MCF 10A (cell line): Measurements from ENCODE around the gene PLXDC2. TPM values are rescaled to one million over a fixed set of nuclear protein-coding genes. Genes with fewer than 3 reads are reported as not detected.

Source experiments
- BruUV-seq: library from RNA; stranded (reverse); fragments of 400-500 nt; replicated peaks from 2 replicates; lab custom pipeline; 2021; lab: Mats Ljungman, UMichigan
- CTCF ChIA-PET: fragments of 300-600 bp; sonication (Branson Sonifier 250); formaldehyde crosslinking; extraction: SDS; loops from one replicate; lab custom pipeline; 2021; ENCODE audit warnings: antibody characterized with exemption, inconsistent platforms; lab: Yijun Ruan, JAX
- POLR2A ChIA-PET: fragments of 300-600, 350-650 bp; sonication (Branson Sonifier 250); formaldehyde crosslinking; extraction: SDS; loops from one replicate; lab custom pipeline; 2020; ENCODE audit warnings: antibody characterized with exemption, inconsistent platforms; lab: Yijun Ruan, JAX
- DNase-seq: peaks from one replicate; pipeline ENCODE4 v3.0.0-alpha.2; 2018; ENCODE audit not compliant: unreplicated experiment
- H3K27ac Mint-ChIP-seq: one replicate; pipeline ENCODE4 v1.8.0; 2022; ENCODE audit warnings: mild to moderate bottlenecking, low read depth, mixed read lengths; ENCODE audit not compliant: unreplicated experiment
- H3K27me3 Mint-ChIP-seq: one replicate; pipeline ENCODE4 v1.8.0; 2022; ENCODE audit warnings: mixed read lengths; ENCODE audit not compliant: insufficient read depth, unreplicated experiment
- H3K36me3 Mint-ChIP-seq: one replicate; pipeline ENCODE4 v1.8.0; 2022; ENCODE audit warnings: mild to moderate bottlenecking, moderate library complexity, mixed read lengths; ENCODE audit not compliant: insufficient read depth, unreplicated experiment
- H3K4me1 Mint-ChIP-seq: one replicate; pipeline ENCODE4 v1.8.0; 2022; ENCODE audit warnings: mixed read lengths; ENCODE audit not compliant: insufficient read depth, unreplicated experiment
- H3K4me3 Mint-ChIP-seq: one replicate; pipeline ENCODE4 v1.8.0; 2022; ENCODE audit warnings: mild to moderate bottlenecking, moderate library complexity, mixed read lengths; ENCODE audit not compliant: unreplicated experiment
- H3K9me3 Mint-ChIP-seq: one replicate; pipeline ENCODE4 v1.8.0; 2022; ENCODE audit warnings: mixed read lengths; ENCODE audit not compliant: unreplicated experiment
- intact Hi-C: fragments of 100-400 bp; cut with micrococcal nuclease; formaldehyde crosslinking; loops from 2 replicates; pipeline ENCODE4 v1.14.1; 2022
- total RNA-seq: library from RNA; stranded (reverse); gene quantifications from 2 replicates; pipeline ENCODE4 v1.2.3, GENCODE V29; 2022
- TF ChIP-seq, protein P1 (sequence below): fragments of 200-600 bp; IDR thresholded peaks from one replicate; pipeline ENCODE4 v1.8.0; 2022; ENCODE audit warnings: antibody characterized with exemption, mild to moderate bottlenecking; ENCODE audit not compliant: unreplicated experiment

The PLXDC2 gene
- total RNA-seq, 1 experiment from 2014 or later: 23.3 TPM

DNA sequence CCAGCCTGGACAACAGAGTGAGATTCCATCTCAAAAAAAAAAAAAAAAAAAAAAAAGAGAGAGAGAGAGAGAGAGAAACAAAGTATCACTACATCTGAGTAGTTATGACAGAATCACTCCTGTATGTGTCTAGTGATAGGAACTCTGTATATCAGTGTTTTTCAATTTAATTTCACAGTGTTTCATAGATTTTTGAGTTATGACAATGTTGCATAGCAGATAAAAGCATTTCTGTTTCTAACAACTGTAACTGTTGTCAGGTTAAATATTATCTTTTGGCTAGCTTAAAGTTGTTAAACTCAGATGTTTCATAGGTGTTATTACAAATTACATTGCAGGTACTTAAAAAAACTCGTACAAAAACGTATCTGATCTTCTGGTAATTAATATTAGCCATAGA lies 60.3 kb downstream of the PLXDC2 start:
- no peak overlapping the region for H3K4me3 Mint-ChIP-seq
- TF ChIP-seq, protein P1, sequence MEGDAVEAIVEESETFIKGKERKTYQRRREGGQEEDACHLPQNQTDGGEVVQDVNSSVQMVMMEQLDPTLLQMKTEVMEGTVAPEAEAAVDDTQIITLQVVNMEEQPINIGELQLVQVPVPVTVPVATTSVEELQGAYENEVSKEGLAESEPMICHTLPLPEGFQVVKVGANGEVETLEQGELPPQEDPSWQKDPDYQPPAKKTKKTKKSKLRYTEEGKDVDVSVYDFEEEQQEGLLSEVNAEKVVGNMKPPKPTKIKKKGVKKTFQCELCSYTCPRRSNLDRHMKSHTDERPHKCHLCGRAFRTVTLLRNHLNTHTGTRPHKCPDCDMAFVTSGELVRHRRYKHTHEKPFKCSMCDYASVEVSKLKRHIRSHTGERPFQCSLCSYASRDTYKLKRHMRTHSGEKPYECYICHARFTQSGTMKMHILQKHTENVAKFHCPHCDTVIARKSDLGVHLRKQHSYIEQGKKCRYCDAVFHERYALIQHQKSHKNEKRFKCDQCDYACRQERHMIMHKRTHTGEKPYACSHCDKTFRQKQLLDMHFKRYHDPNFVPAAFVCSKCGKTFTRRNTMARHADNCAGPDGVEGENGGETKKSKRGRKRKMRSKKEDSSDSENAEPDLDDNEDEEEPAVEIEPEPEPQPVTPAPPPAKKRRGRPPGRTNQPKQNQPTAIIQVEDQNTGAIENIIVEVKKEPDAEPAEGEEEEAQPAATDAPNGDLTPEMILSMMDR: no peak
- no peak for DNase-seq
- ChIA-PET CTCF (no interaction called here), POLR2A (interaction anchor here (0.8 kb wide), 1 partner anchor 127 kb away, joined by 4 read pairs; no protein-coding TSS in a partner anchor)
- BruUV-seq: no TSS peak
- no peaks in the 10 kb centered on the region for H3K9me3 Mint-ChIP-seq
- no peaks in the 10 kb centered on the region for H3K36me3 Mint-ChIP-seq
- H3K27ac Mint-ChIP-seq: no peak overlapping the region
- no peaks in the 10 kb centered on the region for H3K27me3 Mint-ChIP-seq
- H3K4me1 Mint-ChIP-seq: peaks cover 22% of the 10 kb centered on the region
- intact Hi-C loops: no loop called here

DNA sequence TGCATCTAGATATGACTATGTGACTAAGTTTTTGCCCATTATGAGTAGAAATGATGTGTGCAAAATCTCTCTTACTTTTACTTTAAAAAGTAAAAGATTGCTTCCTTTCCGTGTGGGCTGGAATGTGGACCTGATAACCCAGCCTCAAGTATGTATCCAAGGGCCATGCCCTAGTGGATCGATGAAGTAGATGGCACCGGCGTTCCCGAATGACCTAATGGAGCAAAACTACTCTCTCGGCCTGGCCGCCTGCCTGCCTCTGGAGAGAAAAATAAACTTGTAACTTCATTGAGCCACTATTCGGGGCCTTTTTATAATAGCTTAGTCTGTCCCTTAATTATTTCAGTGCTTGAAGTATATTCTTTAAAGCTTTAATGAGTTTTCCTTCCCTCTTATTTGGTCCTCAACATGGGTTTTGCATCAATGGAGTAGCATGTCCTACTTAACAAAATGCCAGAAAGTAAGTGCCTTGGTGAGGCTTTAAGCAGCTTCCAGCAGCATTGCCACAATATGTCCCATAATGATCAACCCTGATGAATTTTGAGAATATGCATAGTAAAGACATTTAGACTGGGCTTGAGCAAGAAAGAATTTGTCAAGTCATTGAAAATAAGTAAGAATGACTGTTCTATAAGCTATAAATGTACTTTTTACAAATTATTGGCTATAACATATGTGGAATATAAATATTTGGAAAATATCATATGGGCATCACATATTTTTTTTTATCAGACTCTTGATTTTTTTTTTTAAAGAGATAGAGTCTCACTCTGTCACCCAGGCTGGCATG lies 61.4 kb downstream of the PLXDC2 start:
- H3K36me3 Mint-ChIP-seq: no peaks in the 10 kb centered on the region
- intact Hi-C loops: no loop called here
- ChIA-PET CTCF (interaction anchor here (0.5 to 0.6 kb wide), 5 partner anchors 11 to 1494 kb away, joined by 3 to 4 read pairs (median 3); no protein-coding TSS in a partner anchor), POLR2A (interaction anchor here (0.6 to 1.2 kb wide), 5 partner anchors 10 to 126 kb away, joined by 3 to 6 read pairs (median 3); no protein-coding TSS in a partner anchor)
- no peaks in the 10 kb centered on the region for H3K27me3 Mint-ChIP-seq
- no peaks in the 10 kb centered on the region for H3K9me3 Mint-ChIP-seq
- no peak overlapping the region for H3K4me3 Mint-ChIP-seq
- TF ChIP-seq, protein P1: no peak
- no TSS peak for BruUV-seq
- peaks cover 17% of the 10 kb centered on the region for H3K4me1 Mint-ChIP-seq
- DNase-seq: no peak
- H3K27ac Mint-ChIP-seq: no peak overlapping the region

DNA sequence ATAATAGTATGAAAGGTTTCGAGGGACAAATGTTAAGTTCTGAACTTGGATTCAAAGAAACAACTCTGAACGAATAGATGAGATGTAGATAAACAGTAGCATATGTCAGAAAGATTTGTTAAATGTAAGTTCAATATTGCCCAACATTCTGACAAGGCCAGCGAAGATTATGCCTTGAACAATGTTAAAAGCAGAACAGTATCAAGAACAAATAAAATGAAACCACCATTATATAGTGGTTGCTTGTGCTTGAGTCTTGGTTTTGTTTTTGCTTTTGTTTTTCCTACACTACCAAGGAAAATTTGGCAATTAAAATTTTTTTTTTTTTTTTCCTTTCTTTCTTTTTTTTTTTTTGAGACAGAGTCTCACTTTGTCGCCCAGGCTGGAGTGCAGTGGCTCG lies 66.4 kb downstream of the PLXDC2 start:
- no peaks in the 10 kb centered on the region for H3K27me3 Mint-ChIP-seq
- TF ChIP-seq, protein P1: no peak
- H3K4me3 Mint-ChIP-seq: no peak overlapping the region
- ChIA-PET POLR2A (no interaction called here), CTCF (interaction anchor here (0.8 kb wide), 1 partner anchor 9 kb away, joined by 3 read pairs; no protein-coding TSS in a partner anchor)
- intact Hi-C loops: no loop called here
- H3K36me3 Mint-ChIP-seq: no peaks in the 10 kb centered on the region
- no peaks in the 10 kb centered on the region for H3K9me3 Mint-ChIP-seq
- H3K27ac Mint-ChIP-seq: no peak overlapping the region
- DNase-seq: no peak
- no TSS peak for BruUV-seq
- H3K4me1 Mint-ChIP-seq: peaks cover 5% of the 10 kb centered on the region

DNA sequence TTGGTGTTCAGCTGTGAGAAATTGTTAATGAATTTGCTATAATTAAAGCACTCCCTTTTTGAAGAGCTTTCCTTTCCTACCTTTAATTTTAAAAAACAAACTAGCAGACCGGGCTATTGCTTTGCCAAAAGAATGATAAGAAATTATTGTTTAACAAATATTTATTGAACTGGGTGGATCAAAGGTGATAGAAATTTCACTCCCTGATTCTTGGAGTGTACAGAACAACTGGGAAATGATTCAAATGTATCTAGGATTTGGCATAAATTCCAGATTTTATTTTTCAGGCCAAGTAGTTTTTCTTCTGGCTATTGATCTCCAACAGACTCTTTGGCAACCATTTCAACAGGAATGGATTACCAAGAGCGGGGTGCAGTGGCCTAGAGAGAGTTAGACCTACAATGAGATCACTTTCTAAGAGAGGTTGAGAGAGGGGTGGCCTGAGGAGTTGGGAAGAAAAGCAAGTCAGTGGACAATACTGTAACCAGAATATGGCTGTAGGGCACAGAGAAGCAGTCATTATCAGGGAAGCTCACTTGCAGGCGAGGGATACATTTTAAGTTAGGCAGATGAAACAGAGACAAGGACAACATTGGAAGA lies 71.9 kb downstream of the PLXDC2 start:
- intact Hi-C loops: no loop called here

More for the DNA sequence above, 71.9 kb downstream of the PLXDC2 start:
- H3K4me3 Mint-ChIP-seq: no peak overlapping the region
- ChIA-PET CTCF (interaction anchor here (0.6 to 1.1 kb wide), 2 partner anchors 83 to 161 kb away, joined by 3 to 4 read pairs; no protein-coding TSS in a partner anchor), POLR2A (interaction anchor here (0.6 to 1.7 kb wide), 2 partner anchors 10 to 469 kb away, joined by 3 to 6 read pairs; no protein-coding TSS in a partner anchor)
- DNase-seq: no peak
- peaks cover 13% of the 10 kb centered on the region for H3K4me1 Mint-ChIP-seq
- H3K36me3 Mint-ChIP-seq: no peaks in the 10 kb centered on the region
- BruUV-seq: no TSS peak
- peak overlapping the region; percentile 9 for H3K27ac Mint-ChIP-seq
- TF ChIP-seq, protein P1: no peak
- H3K9me3 Mint-ChIP-seq: no peaks in the 10 kb centered on the region
- no peaks in the 10 kb centered on the region for H3K27me3 Mint-ChIP-seq
